DMS 273 (cell line): ENCODE measurements around the gene GPX6.
"Not testable (repeated sequence)": the region's sequence is repeated elsewhere in the genome, so short reads cannot be mapped to it uniquely, and the experiment has no call there.

Source experiments
- DNase-seq: peaks from one replicate; lab custom pipeline; 2025; ENCODE audit not compliant: unreplicated experiment; lab: John Stamatoyannopoulos, UW

The GPX6 gene

GRCh38 chr6:28525496-28526039, 10.0 kb upstream of the GPX6 start, which contains the start of gene GPX5:
Gene GPX5, plus strand, starts transcription at chr6:28525881. Its CDS starts 133 bp downstream, at chr6:28526014.
- no peak for DNase-seq

- peak; percentile 52 for DNase-seq
Measured at GRCh38 chr6:28523241-28523622, 7.6 kb upstream of the GPX6 start.

GRCh38 chr6:28522594-28523240, 7.1 kb upstream of the GPX6 start:
- DNase-seq: no peak

- no peak for DNase-seq
Measured at GRCh38 chr6:28517964-28518363, 2.4 kb upstream of the GPX6 start.

- DNase-seq: not testable (repeated sequence)
Measured at GRCh38 chr6:28512387-28512786, 3.2 kb downstream of the GPX6 start.

- no peak for DNase-seq
Measured at GRCh38 chr6:28511628-28512300, 3.8 kb downstream of the GPX6 start.

- no peak for DNase-seq
Measured at GRCh38 chr6:28506807-28507475, 8.7 kb downstream of the GPX6 start.

- DNase-seq: no peak
Measured at GRCh38 chr6:28505733-28506132, 9.9 kb downstream of the GPX6 start.

GRCh38 chr6:28502709-28503305, 12.8 kb downstream of the GPX6 start:
- DNase-seq: not testable (repeated sequence)

- DNase-seq: not testable (repeated sequence)
Measured at GRCh38 chr6:28502136-28502535, 13.5 kb downstream of the GPX6 start.

GRCh38 chr6:28501259-28501658, 14.3 kb downstream of the GPX6 start:
- no peak for DNase-seq

GRCh38 chr6:28497893-28498292, 17.7 kb downstream of the GPX6 start:
- no peak for DNase-seq

GRCh38 chr6:28497306-28497705, 18.3 kb downstream of the GPX6 start:
- DNase-seq: no peak

- DNase-seq: peak; percentile 52
Measured at GRCh38 chr6:28496099-28496779, 19.4 kb downstream of the GPX6 start.

- DNase-seq: no peak
Measured at GRCh38 chr6:28491984-28492317, 23.6 kb downstream of the GPX6 start.

- DNase-seq: peak; percentile 70
Measured at GRCh38 chr6:28490205-28490890, 25.2 kb downstream of the GPX6 start.

GRCh38 chr6:28489366-28490204, 26.0 kb downstream of the GPX6 start:
- DNase-seq: peak; percentile 90

- DNase-seq: peak; percentile 92
Measured at GRCh38 chr6:28488916-28489365, 26.7 kb downstream of the GPX6 start.

- DNase-seq: peak; percentile 6
Measured at GRCh38 chr6:28486988-28487742, 28.4 kb downstream of the GPX6 start.
